GM23248 (cell line): ENCODE results near the gene PXDN. TPM values are rescaled to one million over a fixed set of nuclear protein-coding genes. Genes with fewer than 3 reads are reported as not detected.

Experiments
- DNase-seq: peaks from one replicate; pipeline ENCODE4 v3.0.0-alpha.2; 2015
- H2AFZ ChIP-seq: fragments of 200-600 bp; sonication (generic); 2 replicates; pipeline ENCODE4 v1.6.1; 2016; ENCODE audit warnings: antibody characterized with exemption
- H3F3A ChIP-seq: fragments of 200-600 bp; sonication (generic); 2 replicates; pipeline ENCODE4 v1.6.1; 2016; ENCODE audit warnings: mild to moderate bottlenecking, antibody characterized with exemption, mixed run types; ENCODE audit not compliant: insufficient read depth
- H3K27ac ChIP-seq: fragments of 200-600 bp; sonication (generic); 2 replicates; pipeline ENCODE4 v1.5.1; 2016; ENCODE audit warnings: mild to moderate bottlenecking
- H3K27me3 ChIP-seq: fragments of 200-600 bp; sonication (generic); replicated peaks from 2 replicates; pipeline ENCODE4 v1.6.1; 2016; ENCODE audit warnings: mild to moderate bottlenecking; ENCODE audit not compliant: insufficient read depth
- H3K36me3 ChIP-seq: fragments of 200-600 bp; sonication (generic); 2 replicates; pipeline ENCODE4 v1.6.1; 2016; ENCODE audit warnings: low read depth, mild to moderate bottlenecking
- H3K4me1 ChIP-seq: fragments of 200-600 bp; sonication (generic); 2 replicates; pipeline ENCODE4 v1.6.1; 2016; ENCODE audit warnings: mild to moderate bottlenecking; ENCODE audit not compliant: insufficient read depth
- H3K4me2 ChIP-seq: fragments of 200-600 bp; sonication (generic); one replicate; pipeline ENCODE4 v1.6.1; 2016; ENCODE audit warnings: mild to moderate bottlenecking; ENCODE audit not compliant: unreplicated experiment
- H3K4me3 ChIP-seq: fragments of 200-600 bp; sonication (generic); 2 replicates; pipeline ENCODE4 v1.5.1; 2016; ENCODE audit warnings: mild to moderate bottlenecking
- H3K79me2 ChIP-seq: fragments of 200-600 bp; sonication (generic); 2 replicates; pipeline ENCODE4 v1.6.1; 2016; ENCODE audit warnings: mild to moderate bottlenecking; ENCODE audit not compliant: insufficient read depth
- H3K9ac ChIP-seq: fragments of 200-600 bp; sonication (generic); 2 replicates; pipeline ENCODE4 v1.6.1; 2016; ENCODE audit warnings: mild to moderate bottlenecking
- H3K9me2 ChIP-seq: fragments of 200-600 bp; sonication (generic); 2 replicates; pipeline ENCODE4 v1.6.1; 2016; ENCODE audit warnings: mixed run types, mild to moderate bottlenecking, moderate library complexity; ENCODE audit not compliant: insufficient read depth
- H3K9me3 ChIP-seq: fragments of 200-600 bp; sonication (generic); one replicate; pipeline ENCODE4 v1.6.1; 2017; ENCODE audit warnings: low read depth
- H4K20me1 ChIP-seq: fragments of 200-600 bp; sonication (generic); 2 replicates; pipeline ENCODE4 v1.6.0; 2016; ENCODE audit not compliant: insufficient read depth
- EZH2 ChIP-seq: fragments of 200-600 bp; sonication (generic); IDR thresholded peaks from 2 replicates; pipeline ENCODE4 v1.6.1; 2018; ENCODE audit warnings: antibody characterized with exemption, mild to moderate bottlenecking; ENCODE audit not compliant: insufficient read depth, poor library complexity, severe bottlenecking
- EZH2phosphoT487 ChIP-seq: fragments of 200-600 bp; sonication (generic); IDR thresholded peaks from 2 replicates; pipeline ENCODE4 v1.6.1; 2018; ENCODE audit warnings: antibody characterized with exemption, moderate library complexity, mild to moderate bottlenecking, low read depth; ENCODE audit not compliant: insufficient read depth
- WGBS, 2 experiments: methylation state at CpG; one replicate each; pipeline ENCODE4 v1.1.6; 2015 to 2017; ENCODE audit warnings: low lambda C conversion rate in 2 of 2, low coverage in 1 of 2; ENCODE audit errors: missing lambda C conversion rate in 2 of 2; 5-methylcytosine and 5-hydroxymethylcytosine counted together
- in situ Hi-C: fragments of 300-500 bp; cut with MboI; formaldehyde crosslinking; loops from 2 replicates; pipeline ENCODE4 v1.15.0; 2020
- polyA plus RNA-seq: library from polyadenylated mRNA; unstranded; fragments of >200 nt; fragmentation: Nextera tagmentation; extraction: Ambion mirVana; gene quantifications from 2 replicates; pipeline ENCODE4 v1.2.1, GENCODE V29; 2016
- total RNA-seq: library from RNA; depleted of rRNA; stranded (reverse); fragments of >200 nt; shearing (Covaris generic); gene quantifications from 2 replicates; pipeline ENCODE4 v1.2.3, GENCODE V29; 2014

PXDN gene
- total and polyA plus RNA-seq, 2 experiments from 2014 or later: 222 to 263 TPM

DNA sequence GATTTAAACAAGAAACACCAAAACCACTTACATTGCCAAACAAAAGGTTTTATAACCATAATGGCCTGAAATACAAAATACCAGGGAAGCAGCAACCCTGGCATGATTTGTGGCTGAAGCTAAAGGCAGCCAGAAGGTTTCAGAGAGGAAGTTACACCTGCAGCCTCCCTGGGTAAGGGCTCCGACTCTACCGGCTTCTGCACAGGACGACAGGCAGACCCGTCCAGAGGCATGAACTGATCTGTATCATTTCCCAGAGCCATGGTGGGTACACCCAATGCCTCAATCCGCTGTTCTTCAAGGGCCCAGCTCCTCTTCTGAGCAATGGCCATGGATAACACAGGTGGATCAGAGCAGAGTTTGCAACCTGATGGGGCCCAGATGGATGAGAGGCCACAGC, 71.6 kb downstream of the PXDN start:
- Histone ChIP-seq H3K9ac (no peak overlapping the region), H3K36me3 (peaks cover 41% of the 10 kb centered on the region), H3K4me1 (peaks cover 10% of the 10 kb centered on the region), H4K20me1 (no peaks in the 10 kb centered on the region), H3K9me3 (no peaks in the 10 kb centered on the region), H3K27me3 (no peaks in the 10 kb centered on the region), H3K9me2 (no peaks in the 10 kb centered on the region), H3F3A (peaks cover 7% of the 10 kb centered on the region; the same call in 1 of the 2 replicates), H3K4me2 (no peak overlapping the region), H3K4me3 (no peak overlapping the region), H3K79me2 (no peaks in the 10 kb centered on the region), H2AFZ (no peak overlapping the region), H3K27ac (no peak overlapping the region)
- TF ChIP-seq EZH2phosphoT487 (no peak), EZH2 (no peak)
- no peak for DNase-seq
- 87 to 88% methylated on average over 5 of the region's 5 CpGs for WGBS, 2 experiments
- in situ Hi-C loops: no loop called here

DNA sequence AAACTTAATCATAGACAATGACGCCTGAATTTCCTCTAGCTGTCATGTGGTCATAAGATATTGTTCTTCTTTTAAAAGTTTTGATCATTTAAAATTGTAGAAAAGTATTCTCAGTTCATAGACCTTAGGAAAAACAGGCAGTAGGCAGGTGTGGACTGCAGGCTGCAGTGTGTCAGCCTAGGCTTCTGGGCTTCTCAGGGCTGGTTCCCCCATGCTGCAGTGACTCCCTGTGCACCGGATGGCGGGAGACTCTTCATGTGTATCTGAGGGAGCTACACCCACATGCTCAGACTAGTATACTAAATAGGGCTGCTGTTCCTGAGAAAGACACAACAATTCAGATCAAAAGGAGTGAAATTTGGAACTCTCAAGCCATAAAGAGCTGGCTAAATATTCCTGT, 72.4 kb downstream of the PXDN start:
- Histone ChIP-seq H3K27me3 (no peaks in the 10 kb centered on the region), H4K20me1 (no peaks in the 10 kb centered on the region), H3K4me3 (no peak overlapping the region), H3K9me2 (no peaks in the 10 kb centered on the region), H3F3A (peaks cover 7% of the 10 kb centered on the region; the same call in 1 of the 2 replicates), H3K79me2 (0 out of 2 replicates have a peak, but pooled peaks cover 7% of the 10 kb centered on the region), H3K36me3 (peaks cover 41% of the 10 kb centered on the region), H3K27ac (no peak overlapping the region), H3K9ac (no peak overlapping the region), H3K9me3 (no peaks in the 10 kb centered on the region), H3K4me2 (no peak overlapping the region), H3K4me1 (peaks cover 10% of the 10 kb centered on the region), H2AFZ (no peak overlapping the region)
- 92 to 98% methylated on average over 3 of the region's 3 CpGs for WGBS, 2 experiments
- DNase-seq: no peak
- TF ChIP-seq EZH2: no peak
- no peak for TF ChIP-seq EZH2phosphoT487
- in situ Hi-C loops: no loop called here

DNA sequence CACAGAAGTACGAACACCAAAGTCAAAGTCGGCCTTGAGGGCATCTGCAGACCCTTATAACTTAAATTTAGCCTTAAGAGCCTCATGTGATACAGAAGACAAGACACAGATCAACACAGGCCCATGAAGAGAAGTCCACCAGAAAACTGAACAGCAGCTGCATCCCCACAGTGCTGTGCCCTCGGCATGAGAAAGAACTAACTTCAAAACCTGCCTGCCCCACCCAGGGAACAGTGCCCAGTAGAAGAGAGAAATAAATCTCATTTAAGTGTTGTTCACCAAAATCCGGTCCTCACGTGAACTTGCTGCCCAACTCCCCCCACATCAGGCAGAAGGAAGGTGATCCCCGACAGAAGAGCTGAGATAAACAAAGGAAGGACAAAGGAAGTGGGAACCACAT, 73.7 kb downstream of the PXDN start:
- Histone ChIP-seq H3K9me3 (no peaks in the 10 kb centered on the region), H3K9me2 (no peaks in the 10 kb centered on the region), H3K27me3 (no peaks in the 10 kb centered on the region), H3K27ac (no peak overlapping the region), H3F3A (peaks cover 7% of the 10 kb centered on the region; the same call in 1 of the 2 replicates), H3K79me2 (peaks cover 14% of the 10 kb centered on the region; the same call in 1 of the 2 replicates), H3K36me3 (peaks cover 37% of the 10 kb centered on the region), H3K4me1 (peaks cover 6% of the 10 kb centered on the region), H3K9ac (no peak overlapping the region), H3K4me2 (no peak overlapping the region), H2AFZ (no peak overlapping the region), H3K4me3 (no peak overlapping the region), H4K20me1 (no peaks in the 10 kb centered on the region)
- no peak for DNase-seq
- TF ChIP-seq EZH2 (no peak), EZH2phosphoT487 (no peak)
- WGBS, 2 experiments: 86 to 94% methylated on average over 6 of the region's 6 CpGs
- in situ Hi-C loops: no loop called here

DNA sequence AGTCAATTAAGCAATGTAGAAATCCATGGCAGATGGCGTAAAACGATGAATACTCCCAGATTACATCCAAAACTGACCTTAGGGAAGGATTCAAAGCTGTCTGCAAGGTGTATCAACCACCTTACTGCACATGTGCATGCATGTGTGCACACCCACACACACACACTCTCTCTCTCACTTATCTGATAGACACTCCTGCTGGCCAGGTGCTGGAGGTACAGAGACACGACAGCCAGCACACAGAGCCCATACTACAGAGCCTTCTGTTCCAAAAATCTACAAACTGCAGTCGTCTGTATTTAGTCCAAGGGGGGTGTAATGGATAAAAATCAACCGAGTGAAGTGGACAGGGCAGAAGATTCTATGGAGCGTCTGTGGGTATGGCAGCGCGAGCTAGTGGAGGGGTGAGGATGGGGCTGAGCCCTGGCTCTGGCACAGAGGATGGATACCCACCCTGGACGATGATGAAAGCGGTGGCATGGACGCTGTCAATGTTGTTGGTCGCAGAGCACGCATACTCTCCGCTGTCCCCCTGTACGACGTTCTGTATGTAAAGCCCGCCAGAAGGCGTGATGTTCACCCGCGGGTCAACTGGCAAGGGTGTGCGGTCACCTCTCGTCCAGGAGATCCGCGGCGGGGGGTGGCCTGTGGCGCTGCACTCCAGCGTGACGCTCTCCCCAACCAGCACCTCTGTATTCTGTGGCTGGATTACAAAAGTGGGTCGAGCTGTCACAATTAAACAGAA, 78.4 kb downstream of the PXDN start:
- H3K27ac ChIP-seq: no peak overlapping the region
- no peak overlapping the region for H2AFZ ChIP-seq
- WGBS, 2 experiments: 95 to 96% methylated on average over 29 of the region's 29 CpGs
- no peaks in the 10 kb centered on the region for H3K27me3 ChIP-seq
- H3K36me3 ChIP-seq: peaks cover 28% of the 10 kb centered on the region
- no peaks in the 10 kb centered on the region for H3K4me1 ChIP-seq
- H3K79me2 ChIP-seq: peaks cover 14% of the 10 kb centered on the region; the same call in 1 of the 2 replicates
- no peaks in the 10 kb centered on the region for H3K9me2 ChIP-seq
- H3F3A ChIP-seq: no peaks in the 10 kb centered on the region
- no peak overlapping the region for H3K9ac ChIP-seq
- H3K4me2 ChIP-seq: no peak overlapping the region
- TF ChIP-seq EZH2 (no peak), EZH2phosphoT487 (no peak)
- H3K4me3 ChIP-seq: no peak overlapping the region
- in situ Hi-C loops: no loop called here
- no peaks in the 10 kb centered on the region for H3K9me3 ChIP-seq
- no peak for DNase-seq
- no peaks in the 10 kb centered on the region for H4K20me1 ChIP-seq
